Cardiac fibroblast (primary cell): ENCODE measurements around the gene MARCHF10.

ENCODE experiments used
- DNase-seq, 2 donors: peaks; one replicate each; pipeline versions ENCODE4 v3.0.0 to v3.0.0-alpha.2; 2010; ENCODE audit warnings: low read depth in 2 of 2
- H3K4me3 ChIP-seq, 2 donors: replicated peaks in 1 of 2; 1 replicate in 1 of 2; 2 replicates in 1 of 2; pipeline ENCODE4 v1.5.1; 2011; ENCODE audit warnings: low read depth in 2 of 2, low read length in 2 of 2, mild to moderate bottlenecking in 2 of 2, moderate library complexity in 1 of 2
- CTCF ChIP-seq: IDR thresholded peaks from one replicate; pipeline ENCODE4 v1.5.1; 2011; ENCODE audit warnings: low read depth, mild to moderate bottlenecking, low read length, inconsistent platforms

Gene MARCHF10

DNA sequence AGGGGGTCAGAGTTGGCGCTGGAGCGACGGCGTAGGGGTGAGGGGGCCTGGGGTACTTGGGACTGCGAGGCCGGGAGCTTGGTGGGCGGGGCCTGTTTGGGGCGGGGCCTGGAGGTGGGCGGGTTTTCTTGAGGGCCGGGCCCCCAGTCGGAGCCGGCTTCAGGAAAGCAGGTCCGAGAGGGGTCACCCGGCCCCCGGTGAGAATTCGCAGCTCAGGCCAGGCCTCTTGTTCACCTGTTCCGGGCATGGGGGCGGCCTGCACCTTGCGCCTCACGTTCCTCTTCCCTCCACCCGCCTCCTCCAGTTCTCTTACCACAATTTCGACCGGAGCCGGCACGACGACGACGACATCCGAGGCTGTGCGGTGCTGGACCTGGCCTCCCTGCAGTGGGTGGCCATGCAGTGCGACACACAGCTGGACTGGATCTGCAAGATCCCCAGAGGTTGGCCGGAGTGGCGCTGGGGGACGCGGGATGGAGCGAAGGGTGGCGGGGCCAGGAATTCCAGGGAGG lies 128.2 kb downstream of the MARCHF10 start:
- no peak for TF ChIP-seq CTCF
- no peak overlapping the region for H3K4me3 ChIP-seq
- no peak for DNase-seq

DNA sequence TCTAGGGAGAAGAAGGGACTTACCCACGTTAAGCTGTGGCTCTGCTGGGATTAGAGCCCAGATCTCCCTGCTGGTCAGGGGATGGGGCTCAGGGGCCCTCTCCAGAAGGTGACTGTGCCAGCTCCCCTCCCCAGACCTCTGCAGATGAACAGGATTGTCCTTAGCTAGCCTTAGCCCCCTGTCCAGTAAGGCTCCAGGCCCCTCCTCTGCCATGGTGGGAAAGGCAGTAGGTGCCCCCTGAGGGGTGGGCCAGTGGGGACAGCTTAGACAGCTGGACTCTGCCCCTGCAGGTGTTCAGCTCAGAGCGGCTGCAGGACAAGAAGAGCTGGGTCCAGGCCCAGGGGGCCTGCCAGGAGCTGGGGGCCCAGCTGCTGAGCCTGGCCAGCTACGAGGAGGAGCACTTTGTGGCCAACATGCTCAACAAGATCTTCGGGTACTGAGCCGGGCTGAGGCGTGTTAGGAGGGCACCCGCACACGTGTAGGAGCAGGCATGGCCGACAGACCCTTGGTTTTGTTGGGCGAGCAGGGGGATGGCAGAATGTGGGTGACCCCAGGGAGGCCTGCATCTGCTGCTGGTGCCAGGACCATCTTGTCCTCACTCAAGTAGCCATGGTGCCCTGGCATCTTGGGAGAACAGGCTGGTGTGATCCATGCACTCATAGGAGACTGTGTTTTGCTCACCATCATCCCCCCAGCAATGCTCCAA lies 129.7 kb downstream of the MARCHF10 start:
- no peak overlapping the region for H3K4me3 ChIP-seq
- no peak for TF ChIP-seq CTCF
- DNase-seq = no peak

DNA sequence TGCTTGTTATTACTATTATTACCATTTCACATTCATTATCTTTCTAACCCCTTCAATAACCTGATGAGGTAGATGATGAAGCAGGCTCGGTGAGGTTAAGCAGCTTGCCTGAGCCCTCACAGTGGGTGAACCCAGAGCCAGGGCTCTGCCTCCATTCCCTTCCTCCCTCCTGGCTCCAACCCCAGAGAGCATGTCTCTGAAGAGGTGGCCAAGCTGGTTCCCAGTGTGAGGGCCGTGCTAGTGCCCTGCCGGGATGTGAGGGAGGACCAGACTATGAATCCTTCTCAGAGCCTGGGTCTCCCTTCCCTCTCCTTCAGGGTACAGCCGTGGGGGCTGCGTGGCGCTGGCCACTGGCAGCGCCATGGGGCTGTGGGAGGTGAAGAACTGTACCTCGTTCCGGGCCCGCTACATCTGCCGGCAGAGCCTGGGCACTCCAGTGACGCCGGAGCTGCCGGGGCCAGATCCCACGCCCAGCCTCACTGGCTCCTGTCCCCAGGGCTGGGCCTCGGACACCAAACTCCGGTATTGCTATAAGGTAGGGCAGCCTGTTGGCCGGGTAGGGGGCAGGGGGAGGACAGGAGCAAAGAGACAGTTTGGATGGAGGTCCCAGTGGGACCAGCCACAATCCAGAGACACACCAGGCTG lies 131.0 kb downstream of the MARCHF10 start:
- DNase-seq = no peak
- no peak for TF ChIP-seq CTCF
- no peak overlapping the region for H3K4me3 ChIP-seq

GRCh38 chr17:62676231-62676943 lies 131.7 kb downstream of the MARCHF10 start:
- no peak for DNase-seq
- no peak for TF ChIP-seq CTCF
- no peak overlapping the region for H3K4me3 ChIP-seq

DNA sequence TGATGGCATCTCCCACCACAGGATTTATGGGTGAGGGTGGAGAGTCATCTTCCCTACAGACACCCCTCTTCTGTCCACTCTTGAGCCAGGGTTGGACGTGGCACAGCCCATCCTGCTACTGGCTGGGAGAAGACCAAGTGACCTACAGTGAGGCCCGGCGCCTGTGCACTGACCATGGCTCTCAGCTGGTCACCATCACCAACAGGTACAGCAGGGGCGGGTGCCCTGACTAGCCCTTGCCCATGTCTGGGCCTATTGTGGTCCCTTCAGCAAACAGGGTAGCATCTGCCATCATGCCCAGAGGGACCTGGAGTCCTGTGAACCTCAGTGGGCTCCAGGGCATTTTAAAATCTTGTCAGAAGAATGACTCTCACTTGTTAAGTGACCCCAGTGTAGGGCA lies 132.4 kb downstream of the MARCHF10 start:
- TF ChIP-seq CTCF = no peak
- no peak for DNase-seq
- H3K4me3 ChIP-seq = no peak overlapping the region

GRCh38 chr17:62675260-62675659 lies 132.9 kb downstream of the MARCHF10 start:
- no peak for DNase-seq
- no peak for TF ChIP-seq CTCF
- no peak overlapping the region for H3K4me3 ChIP-seq
